Activated CD8-positive, alpha-beta memory T cell treated with anti-CD3 and anti-CD28 coated beads, Interleukin-2, amount 10 ng/mL, durations not matched to agents 7 days and 5 days (primary cell): ENCODE results near the gene ATP11A. TPM values are rescaled to one million over a fixed set of nuclear protein-coding genes. Genes with fewer than 3 reads are reported as not detected.

Source experiments
- ATAC-seq: fragments of 150-1000 bp; cut with Tn5 transposase; one replicate; pipeline ENCODE4 v1.10.0; 2021; ENCODE audit warnings: moderate library complexity
- CTCF ChIA-PET: fragments of 350-600 bp; sonication (Branson Sonifier 250); formaldehyde crosslinking; loops from one replicate; lab custom pipeline; 2021; ENCODE audit warnings: antibody characterized with exemption; lab: Charles Lee
- DNase-seq: peaks from one replicate; pipeline ENCODE4 v3.0.0-alpha.2; 2020
- H3K27ac Mint-ChIP-seq: one replicate; pipeline ENCODE4 v1.8.0; 2021; ENCODE audit warnings: mild to moderate bottlenecking, mixed read lengths
- H3K27me3 Mint-ChIP-seq: one replicate; pipeline ENCODE4 v1.8.0; 2021; ENCODE audit warnings: mixed read lengths
- H3K36me3 Mint-ChIP-seq: one replicate; pipeline ENCODE4 v1.8.0; 2021; ENCODE audit warnings: mild to moderate bottlenecking, mixed read lengths
- H3K4me1 Mint-ChIP-seq: one replicate; pipeline ENCODE4 v1.8.0; 2021; ENCODE audit warnings: mixed read lengths
- H3K4me3 Mint-ChIP-seq: one replicate; pipeline ENCODE4 v1.8.0; 2021; ENCODE audit warnings: mild to moderate bottlenecking, moderate library complexity, mixed read lengths
- H3K9me3 Mint-ChIP-seq: one replicate; pipeline ENCODE4 v1.8.0; 2022; ENCODE audit warnings: low read depth, mixed read lengths
- total RNA-seq, 2 experiments: library from RNA; stranded (reverse); gene quantifications; one replicate each; pipeline ENCODE4 v1.2.3, GENCODE V29; 2021

ATP11A gene
- total RNA-seq, 2 experiments from 2014 or later = 40.0 to 43.5 TPM

DNA sequence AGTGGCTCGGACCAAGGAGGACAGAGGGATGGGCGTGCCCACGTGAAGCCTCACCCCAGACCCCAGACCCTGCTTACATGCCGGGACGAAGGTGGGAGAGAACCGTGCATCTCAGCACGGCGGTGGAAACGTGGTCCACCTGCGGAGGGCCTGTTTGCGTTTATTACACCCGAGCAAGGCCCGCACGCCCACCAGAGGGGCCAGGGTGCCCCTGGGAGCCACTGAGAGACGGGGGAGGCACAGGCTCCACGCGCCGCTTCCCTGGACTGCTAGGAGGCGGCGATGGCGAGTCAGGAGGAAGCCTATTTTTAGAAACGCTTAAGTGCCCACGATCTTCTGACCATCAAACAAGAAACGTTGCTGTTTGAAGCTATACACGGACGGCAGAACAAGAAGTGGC, 80.7 kb downstream of the ATP11A start:
- ATAC-seq = no peak
- Mint-ChIP-seq H3K4me3 (no peak overlapping the region), H3K27ac (no peak overlapping the region), H3K36me3 (peaks cover 12% of the 10 kb centered on the region), H3K4me1 (peaks cover 18% of the 10 kb centered on the region), H3K9me3 (peaks cover 2% of the 10 kb centered on the region), H3K27me3 (no peaks in the 10 kb centered on the region)
- CTCF ChIA-PET = no interaction called here
- no peak for DNase-seq

DNA sequence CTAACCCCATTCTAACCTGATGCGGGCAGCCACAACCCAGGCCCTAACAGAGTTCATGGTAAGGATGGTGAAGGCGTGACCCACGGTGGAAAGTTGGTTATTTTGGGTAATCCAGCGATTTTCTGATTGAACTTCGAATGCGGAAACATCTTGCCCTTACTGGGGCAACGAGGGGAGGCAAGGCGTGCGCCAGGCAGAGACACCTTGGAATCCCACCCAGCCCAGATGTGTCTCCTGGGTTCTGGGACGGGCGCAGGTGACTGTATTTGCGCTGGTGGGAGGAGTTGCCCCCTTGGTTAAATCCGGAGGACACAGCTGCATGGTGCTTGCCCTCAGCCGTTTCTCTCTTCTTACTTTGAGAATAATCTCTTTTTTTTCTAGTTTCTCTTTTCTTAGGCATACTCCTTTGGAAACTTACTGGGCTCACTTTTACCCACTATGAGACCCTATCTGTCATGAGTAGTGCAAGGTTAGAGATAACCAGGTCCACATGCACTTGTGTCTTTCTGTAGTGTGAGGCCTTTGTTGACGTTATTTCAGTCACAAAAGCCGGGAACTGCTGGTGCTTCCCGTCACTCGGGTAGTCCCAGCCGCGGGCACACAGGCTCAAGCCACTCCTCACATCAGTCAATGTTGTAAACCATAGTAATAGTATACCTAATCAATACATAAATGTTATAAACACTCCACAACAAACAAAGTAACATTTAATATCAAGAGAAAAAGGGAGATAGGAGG, 81.5 kb downstream of the ATP11A start:
- Mint-ChIP-seq H3K9me3 (no peaks in the 10 kb centered on the region), H3K27me3 (no peaks in the 10 kb centered on the region), H3K4me1 (peaks cover 16% of the 10 kb centered on the region), H3K27ac (no peak overlapping the region), H3K36me3 (peaks cover 5% of the 10 kb centered on the region), H3K4me3 (no peak overlapping the region)
- CTCF ChIA-PET = no interaction called here
- DNase-seq (no peak), ATAC-seq (no peak)

DNA sequence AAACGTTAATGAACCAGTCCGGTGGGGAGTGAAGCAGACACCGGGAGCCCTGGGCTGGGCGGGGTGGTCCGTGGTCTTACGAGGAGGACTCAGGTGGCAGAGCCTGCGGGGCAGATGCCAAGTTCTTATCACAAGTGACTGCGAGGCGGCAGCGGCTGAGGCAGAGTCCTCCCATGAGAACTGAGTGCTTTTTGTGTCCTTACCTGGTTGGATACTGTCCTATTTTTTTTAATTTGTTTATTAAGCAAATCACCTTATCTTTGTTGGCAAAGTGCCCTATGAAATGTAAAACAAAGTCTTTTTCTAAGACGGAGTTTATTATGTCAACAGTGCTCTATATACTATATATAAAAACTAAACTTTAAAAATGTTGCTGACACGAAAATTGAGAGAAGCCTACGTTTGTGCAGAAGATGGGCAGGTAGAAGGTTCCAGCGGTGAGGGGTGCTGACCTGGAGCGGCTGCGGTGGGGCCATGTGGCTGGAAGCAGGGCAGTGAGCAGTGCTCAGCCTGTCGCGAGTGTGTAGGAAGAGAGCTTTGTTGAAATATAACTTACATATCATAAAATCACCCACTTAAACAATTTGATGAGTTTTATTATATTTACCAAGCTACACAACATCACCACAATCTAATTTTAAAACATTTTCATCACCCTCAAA, 82.2 kb downstream of the ATP11A start:
- Mint-ChIP-seq H3K4me1 (peaks cover 14% of the 10 kb centered on the region), H3K9me3 (no peaks in the 10 kb centered on the region), H3K36me3 (peaks cover 5% of the 10 kb centered on the region), H3K4me3 (no peak overlapping the region), H3K27ac (no peak overlapping the region), H3K27me3 (no peaks in the 10 kb centered on the region)
- ATAC-seq (no peak), DNase-seq (no peak)
- CTCF ChIA-PET = no interaction called here

DNA sequence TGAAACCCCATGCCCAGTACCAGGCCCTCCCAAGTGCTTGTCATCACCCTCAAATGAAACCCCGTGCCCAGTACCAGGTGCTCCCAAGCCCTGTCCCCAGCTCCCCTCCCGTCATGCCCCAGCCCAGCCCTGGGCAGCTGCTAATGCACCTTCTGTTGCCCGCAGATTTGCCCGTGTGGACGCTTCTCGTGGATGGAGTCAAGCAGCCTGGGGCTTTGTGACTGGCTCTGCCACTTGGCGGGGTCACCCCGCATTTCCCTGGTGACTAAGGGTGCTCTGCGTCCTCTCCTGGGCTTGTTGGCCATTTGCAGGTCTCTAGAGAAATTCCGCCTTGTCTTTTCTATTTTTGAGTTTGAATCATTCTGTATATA, 82.7 kb downstream of the ATP11A start:
- DNase-seq (no peak), ATAC-seq (no peak)
- Mint-ChIP-seq H3K27me3 (no peaks in the 10 kb centered on the region), H3K4me3 (no peak overlapping the region), H3K27ac (no peak overlapping the region), H3K9me3 (no peaks in the 10 kb centered on the region), H3K4me1 (peaks cover 14% of the 10 kb centered on the region), H3K36me3 (peaks cover 5% of the 10 kb centered on the region)
- CTCF ChIA-PET = no interaction called here

DNA sequence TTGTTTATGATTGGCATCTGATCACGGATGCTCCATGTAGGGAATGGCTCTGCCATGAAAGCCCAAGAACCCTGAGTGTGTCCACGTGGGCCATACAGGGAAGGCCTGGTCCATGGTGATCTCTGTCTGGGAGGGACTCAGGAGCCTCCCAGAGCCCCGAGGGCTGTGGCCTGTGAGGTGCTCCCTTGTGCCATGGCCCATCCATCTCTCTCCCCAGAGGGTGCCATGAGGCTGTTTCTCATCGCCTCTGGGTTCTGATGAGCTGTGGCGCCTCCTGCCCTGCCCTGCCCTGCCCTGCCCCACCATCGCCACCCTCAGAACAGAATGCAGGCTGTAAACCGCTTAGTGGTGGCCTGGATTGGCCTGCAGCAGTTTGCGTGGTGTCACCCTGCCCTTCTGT, 83.1 kb downstream of the ATP11A start:
- Mint-ChIP-seq H3K27me3 (no peaks in the 10 kb centered on the region), H3K36me3 (peaks cover 4% of the 10 kb centered on the region)
- no peak for ATAC-seq

DNA sequence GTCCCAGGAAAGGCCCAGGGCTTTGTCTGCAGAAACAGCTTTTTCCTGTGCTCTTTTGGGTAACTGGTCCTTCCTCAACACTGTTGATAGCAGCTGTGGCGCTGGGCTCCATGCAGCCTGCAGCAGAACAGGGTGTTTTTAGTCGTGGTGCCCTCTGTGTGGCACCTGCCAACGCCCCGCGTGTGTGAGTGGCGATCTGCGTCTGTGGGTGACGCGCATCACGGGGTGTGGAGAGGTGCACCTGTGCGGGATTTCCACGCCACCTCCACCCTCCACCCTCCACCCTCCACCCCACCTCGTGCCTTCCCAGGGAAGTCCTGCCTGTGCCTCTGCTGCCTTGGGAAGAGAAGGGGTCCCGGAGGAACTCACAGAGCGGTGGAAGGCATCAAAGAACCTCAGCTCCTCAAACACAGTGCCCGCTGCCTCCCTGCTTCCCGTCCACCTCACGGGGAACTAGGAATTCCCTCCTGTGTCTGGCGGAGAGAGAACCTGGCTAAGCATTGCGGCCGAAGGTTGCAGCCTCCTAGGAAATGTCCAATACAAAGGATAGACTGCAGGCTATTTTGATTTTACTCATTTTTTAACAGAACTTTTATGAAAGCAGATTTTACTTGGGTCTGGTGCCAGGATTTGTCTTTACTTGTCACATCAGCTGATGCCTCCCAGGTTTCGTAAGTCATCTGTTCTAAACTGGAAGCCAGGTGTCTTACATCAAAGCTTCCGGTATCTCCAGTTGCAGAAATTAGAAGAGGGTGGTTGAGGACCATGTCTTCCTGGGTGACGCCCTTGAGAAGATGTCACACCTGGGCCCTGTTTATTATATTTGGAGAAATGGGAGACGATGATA, 84.0 kb downstream of the ATP11A start:
- CTCF ChIA-PET = no interaction called here
- Mint-ChIP-seq H3K27ac (no peak overlapping the region), H3K9me3 (no peaks in the 10 kb centered on the region), H3K4me3 (no peak overlapping the region), H3K36me3 (peaks cover under 1% of the 10 kb centered on the region), H3K27me3 (no peaks in the 10 kb centered on the region), H3K4me1 (peaks cover 4% of the 10 kb centered on the region)
- ATAC-seq = no peak
- no peak for DNase-seq

More for the DNA sequence above, 83.1 kb downstream of the ATP11A start:
- CTCF ChIA-PET = no interaction called here
- H3K4me1 Mint-ChIP-seq = peaks cover 12% of the 10 kb centered on the region
- no peak overlapping the region for H3K27ac Mint-ChIP-seq
- no peaks in the 10 kb centered on the region for H3K9me3 Mint-ChIP-seq
- no peak for DNase-seq
- no peak overlapping the region for H3K4me3 Mint-ChIP-seq

DNA sequence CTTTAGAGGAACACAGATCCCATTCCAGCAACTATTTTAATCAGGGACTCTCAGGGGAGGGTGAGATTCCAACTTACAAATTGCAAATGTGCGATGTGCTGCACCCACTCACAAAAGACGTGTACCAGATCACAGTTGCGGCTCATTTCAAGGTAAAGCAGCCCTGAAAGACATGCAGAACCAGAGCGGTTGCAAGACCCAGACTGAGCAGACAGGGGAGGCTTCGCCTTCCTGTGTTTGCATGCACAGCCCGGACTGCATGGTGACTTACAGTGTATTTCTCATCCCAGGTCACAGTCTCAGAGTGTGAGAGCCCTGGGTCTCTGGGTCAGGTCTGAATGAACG, 84.6 kb downstream of the ATP11A start:
- Mint-ChIP-seq H3K4me1 (peaks cover under 1% of the 10 kb centered on the region), H3K27ac (no peak overlapping the region), H3K4me3 (no peak overlapping the region), H3K9me3 (no peaks in the 10 kb centered on the region), H3K36me3 (no peaks in the 10 kb centered on the region), H3K27me3 (no peaks in the 10 kb centered on the region)
- no peak for DNase-seq
- CTCF ChIA-PET = no interaction called here
- no peak for ATAC-seq

DNA sequence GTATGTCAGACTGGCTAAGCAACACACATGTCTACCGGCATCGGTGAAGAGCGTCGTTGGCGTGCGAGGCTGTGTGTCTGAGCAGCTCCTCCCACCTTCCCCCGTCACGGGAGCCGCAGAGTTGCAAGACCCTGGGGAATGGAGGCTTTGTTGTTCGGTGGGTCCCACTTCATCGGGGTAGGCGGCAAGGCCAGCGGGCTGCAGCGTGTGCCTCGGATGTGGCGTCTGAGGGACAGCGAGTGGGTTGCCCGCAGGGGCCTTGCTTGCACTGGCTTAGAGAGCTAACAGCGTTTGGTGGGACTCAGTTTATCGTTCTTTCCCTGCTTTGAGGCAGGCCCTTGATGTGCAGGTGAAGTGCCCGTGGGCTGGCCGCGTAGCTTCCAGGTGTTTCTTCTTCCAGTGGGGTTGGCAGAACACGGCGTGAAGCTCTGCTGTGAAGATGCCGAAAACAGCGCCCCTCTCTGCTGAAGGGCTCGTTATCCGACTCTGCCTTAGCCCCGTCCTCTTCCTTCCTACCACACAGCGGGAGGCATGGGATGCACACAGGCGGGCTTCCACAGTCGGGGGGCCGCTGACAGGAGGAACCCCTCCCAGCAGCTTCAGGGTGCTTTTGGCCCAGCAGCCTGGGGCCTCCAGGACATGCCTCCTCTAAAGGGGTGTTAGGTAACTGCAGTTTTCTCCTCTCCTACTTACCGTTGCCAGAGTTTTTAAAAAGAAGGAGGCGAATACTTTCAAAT, 85.2 kb downstream of the ATP11A start:
- Mint-ChIP-seq H3K4me3 (no peak overlapping the region), H3K27ac (no peak overlapping the region), H3K9me3 (no peaks in the 10 kb centered on the region), H3K4me1 (no peaks in the 10 kb centered on the region), H3K36me3 (no peaks in the 10 kb centered on the region), H3K27me3 (no peaks in the 10 kb centered on the region)
- ATAC-seq (no peak), DNase-seq (no peak)
- CTCF ChIA-PET = no interaction called here

DNA sequence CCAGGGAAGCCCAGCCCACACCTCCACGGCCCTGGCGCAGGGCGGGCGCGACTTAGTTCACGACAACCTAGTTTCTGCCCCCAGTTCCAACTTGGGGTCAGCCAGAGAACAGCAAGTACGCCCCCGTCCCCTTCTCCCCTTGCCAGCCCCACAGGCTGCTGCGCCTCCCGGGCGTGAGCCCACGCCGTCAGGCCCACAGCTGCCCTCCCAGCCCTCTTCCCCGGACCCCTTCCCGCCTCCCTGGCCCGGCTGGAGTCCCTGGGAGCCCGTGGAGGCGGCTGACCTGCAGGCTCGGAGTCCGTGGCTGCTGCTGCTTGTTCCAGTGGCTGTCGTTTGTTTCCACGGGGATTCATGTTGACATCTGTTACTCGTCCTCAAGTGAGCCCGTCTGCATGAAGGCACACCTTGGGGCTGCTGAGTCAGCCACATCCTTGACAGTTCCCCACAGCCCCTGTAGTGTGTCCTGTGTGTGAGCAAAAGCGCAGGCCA, 86.0 kb downstream of the ATP11A start:
- Mint-ChIP-seq H3K4me1 (peaks cover 3% of the 10 kb centered on the region), H3K9me3 (no peaks in the 10 kb centered on the region), H3K27me3 (no peaks in the 10 kb centered on the region), H3K27ac (no peak overlapping the region), H3K4me3 (no peak overlapping the region), H3K36me3 (no peaks in the 10 kb centered on the region)
- CTCF ChIA-PET = no interaction called here
- no peak for DNase-seq
- no peak for ATAC-seq

DNA sequence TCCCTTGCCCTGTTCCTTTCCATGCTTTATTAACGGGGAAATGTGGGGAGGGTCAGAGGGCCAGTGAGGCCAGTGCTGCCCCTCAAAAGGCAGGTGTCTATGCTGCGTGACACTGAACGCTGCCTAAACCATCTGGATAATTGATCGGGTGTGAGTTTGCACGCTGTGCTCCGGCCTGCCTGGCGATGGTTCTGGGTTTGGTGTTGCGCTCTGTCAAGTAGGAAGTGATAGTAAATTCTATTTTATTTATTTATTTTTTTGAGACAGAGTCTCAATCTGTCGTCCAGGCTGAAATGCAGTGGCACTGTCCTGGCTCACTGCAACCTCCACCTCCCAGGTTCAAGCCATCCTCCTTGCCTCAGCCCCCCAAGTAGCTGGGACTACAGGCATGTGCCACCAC, 86.5 kb downstream of the ATP11A start:
- H3K27ac Mint-ChIP-seq = no peak overlapping the region
- no peaks in the 10 kb centered on the region for H3K36me3 Mint-ChIP-seq
- H3K4me1 Mint-ChIP-seq = peaks cover 3% of the 10 kb centered on the region
- no peaks in the 10 kb centered on the region for H3K9me3 Mint-ChIP-seq
- no peak overlapping the region for H3K4me3 Mint-ChIP-seq
- no peaks in the 10 kb centered on the region for H3K27me3 Mint-ChIP-seq
- ATAC-seq (no peak), DNase-seq (no peak)
- CTCF ChIA-PET = no interaction called here

DNA sequence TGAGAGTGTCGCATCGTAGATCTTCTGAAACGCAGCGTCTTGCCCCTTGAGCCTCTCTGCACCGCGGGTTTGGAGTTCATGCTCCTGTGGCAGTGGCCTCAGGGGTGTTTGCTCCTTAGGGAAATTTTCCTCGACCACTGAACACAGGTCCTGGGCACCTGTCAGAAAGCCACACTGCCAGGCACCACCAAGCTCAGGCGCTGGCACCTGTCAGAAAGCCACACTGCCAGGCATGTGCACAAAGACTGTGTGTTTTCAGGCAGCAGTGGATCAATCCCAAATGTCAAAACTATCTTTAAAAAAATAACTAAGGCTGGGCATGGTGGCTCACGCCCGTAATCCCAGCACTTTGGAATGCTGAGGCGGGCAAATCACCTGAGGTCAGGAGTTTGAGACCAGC, 87.1 kb downstream of the ATP11A start:
- H3K4me1 Mint-ChIP-seq = peaks cover 3% of the 10 kb centered on the region
- DNase-seq (no peak), ATAC-seq (no peak)
- no peaks in the 10 kb centered on the region for H3K36me3 Mint-ChIP-seq
- no peaks in the 10 kb centered on the region for H3K9me3 Mint-ChIP-seq
- CTCF ChIA-PET = no interaction called here
- H3K4me3 Mint-ChIP-seq = no peak overlapping the region
- no peak overlapping the region for H3K27ac Mint-ChIP-seq
- H3K27me3 Mint-ChIP-seq = no peaks in the 10 kb centered on the region

DNA sequence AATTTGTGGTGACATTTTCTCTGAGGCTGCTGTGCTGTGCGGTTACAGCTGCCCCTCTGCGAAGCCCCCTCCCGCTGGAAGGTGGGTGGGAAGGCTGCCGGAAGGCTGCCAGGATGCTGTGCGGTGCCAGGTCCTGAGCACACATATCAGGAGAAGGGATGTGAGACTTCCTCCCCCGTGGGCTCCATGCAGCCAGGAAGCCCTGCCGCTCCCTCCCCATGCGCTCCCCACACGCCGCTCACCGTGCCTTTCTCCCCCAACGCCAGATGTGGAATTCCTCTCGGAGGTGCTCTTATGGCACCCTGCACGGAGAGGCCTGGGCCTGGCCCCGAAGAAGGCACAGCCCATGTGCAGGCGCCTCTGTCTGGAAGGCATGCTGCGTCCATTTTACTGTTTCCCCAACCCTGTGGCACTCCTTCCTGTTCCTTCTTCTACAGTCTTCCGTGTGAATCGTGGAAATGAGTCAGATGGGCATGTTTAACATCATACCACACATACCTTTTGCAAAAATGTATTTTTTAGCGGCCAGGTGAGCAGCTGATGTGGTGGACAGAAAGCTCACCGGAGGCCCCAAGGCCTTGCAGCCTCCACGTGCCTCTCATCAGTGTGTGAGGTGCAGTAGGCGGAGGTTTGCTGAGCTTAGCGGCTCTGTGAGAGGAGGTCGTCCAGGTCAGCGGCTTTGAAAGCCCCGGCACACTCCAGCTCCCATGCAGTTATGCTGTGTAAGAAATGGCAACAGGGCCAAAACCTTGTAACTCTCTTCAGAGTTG, 88.0 kb downstream of the ATP11A start:
- Mint-ChIP-seq H3K27ac (no peak overlapping the region), H3K27me3 (no peaks in the 10 kb centered on the region), H3K36me3 (no peaks in the 10 kb centered on the region), H3K4me3 (no peak overlapping the region), H3K4me1 (peaks cover 3% of the 10 kb centered on the region), H3K9me3 (no peaks in the 10 kb centered on the region)
- ATAC-seq (no peak), DNase-seq (no peak)
- CTCF ChIA-PET = no interaction called here
